Measurements from ENCODE around the gene KIF2A. TPM values are rescaled to one million over a fixed set of nuclear protein-coding genes. Genes with fewer than 3 reads are reported as not detected.
A peak's percentile ranks its signal among the peaks of the same experiment; 100 is the strongest.

Gene KIF2A
- total and polyA plus RNA-seq, 9 of the 15 experiments (the other 6 are each of a cell fraction or from before 2014, with no cell fraction given), result 42.6 to 126 (median 77.6) TPM

DNA sequence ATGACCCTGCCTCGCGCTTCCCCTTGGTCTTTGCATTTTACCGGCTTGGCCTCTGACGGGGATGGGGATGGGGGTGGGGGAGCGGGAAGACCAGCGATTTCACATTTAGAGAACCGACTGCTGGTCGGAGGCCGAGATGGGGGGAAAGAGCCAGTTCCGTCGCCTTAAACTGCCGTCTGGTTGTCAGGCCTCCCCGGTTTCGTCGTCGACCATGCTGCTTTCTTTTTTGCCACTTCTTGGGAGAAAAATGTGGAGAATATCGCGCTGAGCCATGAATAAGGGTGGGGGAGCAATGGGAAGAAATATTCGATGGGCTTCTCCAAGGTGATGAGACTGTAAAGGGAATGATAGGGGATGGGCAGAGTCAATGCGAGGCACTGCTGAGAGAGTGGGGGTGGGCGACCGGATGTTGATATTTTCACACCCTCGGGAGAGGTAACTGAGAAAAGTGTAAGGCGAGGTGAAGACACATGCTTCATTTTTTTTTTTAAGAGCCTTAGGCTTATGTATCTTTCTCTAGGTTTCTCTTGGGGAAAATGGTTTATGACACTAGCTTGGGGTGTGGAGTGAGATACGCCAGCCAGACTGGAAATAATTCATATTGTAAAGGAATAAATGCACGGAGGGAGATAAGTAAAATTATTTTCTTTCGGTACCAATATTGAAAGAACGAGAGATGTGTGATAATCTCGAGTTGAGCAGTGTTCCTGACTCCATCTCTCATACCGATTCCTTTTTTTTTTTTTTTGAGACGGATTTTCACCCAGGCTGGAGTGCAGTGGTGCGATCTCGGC lies 1.1 kb downstream of the KIF2A start (continued):
- TF ChIP-seq, protein P1, sequence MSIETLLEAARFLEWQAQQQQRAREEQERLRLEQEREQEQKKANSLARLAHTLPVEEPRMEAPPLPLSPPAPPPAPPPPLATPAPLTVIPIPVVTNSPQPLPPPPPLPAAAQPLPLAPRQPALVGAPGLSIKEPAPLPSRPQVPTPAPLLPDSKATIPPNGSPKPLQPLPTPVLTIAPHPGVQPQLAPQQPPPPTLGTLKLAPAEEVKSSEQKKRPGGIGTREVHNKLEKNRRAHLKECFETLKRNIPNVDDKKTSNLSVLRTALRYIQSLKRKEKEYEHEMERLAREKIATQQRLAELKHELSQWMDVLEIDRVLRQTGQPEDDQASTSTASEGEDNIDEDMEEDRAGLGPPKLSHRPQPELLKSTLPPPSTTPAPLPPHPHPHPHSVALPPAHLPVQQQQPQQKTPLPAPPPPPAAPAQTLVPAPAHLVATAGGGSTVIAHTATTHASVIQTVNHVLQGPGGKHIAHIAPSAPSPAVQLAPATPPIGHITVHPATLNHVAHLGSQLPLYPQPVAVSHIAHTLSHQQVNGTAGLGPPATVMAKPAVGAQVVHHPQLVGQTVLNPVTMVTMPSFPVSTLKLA (conservative IDR thresholded peaks at IDR 0.05), result peak in 1 of 2 experiments; percentile 53; a peak in 3 of 4 replicates
- TF ChIP-seq, protein P2, sequence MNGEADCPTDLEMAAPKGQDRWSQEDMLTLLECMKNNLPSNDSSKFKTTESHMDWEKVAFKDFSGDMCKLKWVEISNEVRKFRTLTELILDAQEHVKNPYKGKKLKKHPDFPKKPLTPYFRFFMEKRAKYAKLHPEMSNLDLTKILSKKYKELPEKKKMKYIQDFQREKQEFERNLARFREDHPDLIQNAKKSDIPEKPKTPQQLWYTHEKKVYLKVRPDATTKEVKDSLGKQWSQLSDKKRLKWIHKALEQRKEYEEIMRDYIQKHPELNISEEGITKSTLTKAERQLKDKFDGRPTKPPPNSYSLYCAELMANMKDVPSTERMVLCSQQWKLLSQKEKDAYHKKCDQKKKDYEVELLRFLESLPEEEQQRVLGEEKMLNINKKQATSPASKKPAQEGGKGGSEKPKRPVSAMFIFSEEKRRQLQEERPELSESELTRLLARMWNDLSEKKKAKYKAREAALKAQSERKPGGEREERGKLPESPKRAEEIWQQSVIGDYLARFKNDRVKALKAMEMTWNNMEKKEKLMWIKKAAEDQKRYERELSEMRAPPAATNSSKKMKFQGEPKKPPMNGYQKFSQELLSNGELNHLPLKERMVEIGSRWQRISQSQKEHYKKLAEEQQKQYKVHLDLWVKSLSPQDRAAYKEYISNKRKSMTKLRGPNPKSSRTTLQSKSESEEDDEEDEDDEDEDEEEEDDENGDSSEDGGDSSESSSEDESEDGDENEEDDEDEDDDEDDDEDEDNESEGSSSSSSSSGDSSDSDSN (IDR thresholded peaks at IDR 0.05; ENCODE audit: borderline replicate concordance in 1 of 2, low read depth in 2 of 2, low read length in 2 of 2), result 0 out of 4 replicates have a peak, but pooled peaks of 1 of the 2 experiments have one; percentile 59
- TF ChIP-seq BRD9 (IDR thresholded peaks at IDR 0.05; ENCODE audit: low read depth, partially characterized antibody) (no peak), TAF9B (IDR thresholded peaks at IDR 0.05; ENCODE audit: partially characterized antibody) (no peak), HDAC1 (IDR thresholded peaks at IDR 0.05) (peak in 1 of 2 experiments; percentile 78; a peak in 2 of 4 replicates), ZNF77 (CRISPR knock-in tag; IDR thresholded peaks at IDR 0.05) (no peak), NFIX (CRISPR knock-in tag; IDR thresholded peaks at IDR 0.05; ENCODE audit: low read depth) (no peak)
- TF ChIP-seq, protein P3, sequence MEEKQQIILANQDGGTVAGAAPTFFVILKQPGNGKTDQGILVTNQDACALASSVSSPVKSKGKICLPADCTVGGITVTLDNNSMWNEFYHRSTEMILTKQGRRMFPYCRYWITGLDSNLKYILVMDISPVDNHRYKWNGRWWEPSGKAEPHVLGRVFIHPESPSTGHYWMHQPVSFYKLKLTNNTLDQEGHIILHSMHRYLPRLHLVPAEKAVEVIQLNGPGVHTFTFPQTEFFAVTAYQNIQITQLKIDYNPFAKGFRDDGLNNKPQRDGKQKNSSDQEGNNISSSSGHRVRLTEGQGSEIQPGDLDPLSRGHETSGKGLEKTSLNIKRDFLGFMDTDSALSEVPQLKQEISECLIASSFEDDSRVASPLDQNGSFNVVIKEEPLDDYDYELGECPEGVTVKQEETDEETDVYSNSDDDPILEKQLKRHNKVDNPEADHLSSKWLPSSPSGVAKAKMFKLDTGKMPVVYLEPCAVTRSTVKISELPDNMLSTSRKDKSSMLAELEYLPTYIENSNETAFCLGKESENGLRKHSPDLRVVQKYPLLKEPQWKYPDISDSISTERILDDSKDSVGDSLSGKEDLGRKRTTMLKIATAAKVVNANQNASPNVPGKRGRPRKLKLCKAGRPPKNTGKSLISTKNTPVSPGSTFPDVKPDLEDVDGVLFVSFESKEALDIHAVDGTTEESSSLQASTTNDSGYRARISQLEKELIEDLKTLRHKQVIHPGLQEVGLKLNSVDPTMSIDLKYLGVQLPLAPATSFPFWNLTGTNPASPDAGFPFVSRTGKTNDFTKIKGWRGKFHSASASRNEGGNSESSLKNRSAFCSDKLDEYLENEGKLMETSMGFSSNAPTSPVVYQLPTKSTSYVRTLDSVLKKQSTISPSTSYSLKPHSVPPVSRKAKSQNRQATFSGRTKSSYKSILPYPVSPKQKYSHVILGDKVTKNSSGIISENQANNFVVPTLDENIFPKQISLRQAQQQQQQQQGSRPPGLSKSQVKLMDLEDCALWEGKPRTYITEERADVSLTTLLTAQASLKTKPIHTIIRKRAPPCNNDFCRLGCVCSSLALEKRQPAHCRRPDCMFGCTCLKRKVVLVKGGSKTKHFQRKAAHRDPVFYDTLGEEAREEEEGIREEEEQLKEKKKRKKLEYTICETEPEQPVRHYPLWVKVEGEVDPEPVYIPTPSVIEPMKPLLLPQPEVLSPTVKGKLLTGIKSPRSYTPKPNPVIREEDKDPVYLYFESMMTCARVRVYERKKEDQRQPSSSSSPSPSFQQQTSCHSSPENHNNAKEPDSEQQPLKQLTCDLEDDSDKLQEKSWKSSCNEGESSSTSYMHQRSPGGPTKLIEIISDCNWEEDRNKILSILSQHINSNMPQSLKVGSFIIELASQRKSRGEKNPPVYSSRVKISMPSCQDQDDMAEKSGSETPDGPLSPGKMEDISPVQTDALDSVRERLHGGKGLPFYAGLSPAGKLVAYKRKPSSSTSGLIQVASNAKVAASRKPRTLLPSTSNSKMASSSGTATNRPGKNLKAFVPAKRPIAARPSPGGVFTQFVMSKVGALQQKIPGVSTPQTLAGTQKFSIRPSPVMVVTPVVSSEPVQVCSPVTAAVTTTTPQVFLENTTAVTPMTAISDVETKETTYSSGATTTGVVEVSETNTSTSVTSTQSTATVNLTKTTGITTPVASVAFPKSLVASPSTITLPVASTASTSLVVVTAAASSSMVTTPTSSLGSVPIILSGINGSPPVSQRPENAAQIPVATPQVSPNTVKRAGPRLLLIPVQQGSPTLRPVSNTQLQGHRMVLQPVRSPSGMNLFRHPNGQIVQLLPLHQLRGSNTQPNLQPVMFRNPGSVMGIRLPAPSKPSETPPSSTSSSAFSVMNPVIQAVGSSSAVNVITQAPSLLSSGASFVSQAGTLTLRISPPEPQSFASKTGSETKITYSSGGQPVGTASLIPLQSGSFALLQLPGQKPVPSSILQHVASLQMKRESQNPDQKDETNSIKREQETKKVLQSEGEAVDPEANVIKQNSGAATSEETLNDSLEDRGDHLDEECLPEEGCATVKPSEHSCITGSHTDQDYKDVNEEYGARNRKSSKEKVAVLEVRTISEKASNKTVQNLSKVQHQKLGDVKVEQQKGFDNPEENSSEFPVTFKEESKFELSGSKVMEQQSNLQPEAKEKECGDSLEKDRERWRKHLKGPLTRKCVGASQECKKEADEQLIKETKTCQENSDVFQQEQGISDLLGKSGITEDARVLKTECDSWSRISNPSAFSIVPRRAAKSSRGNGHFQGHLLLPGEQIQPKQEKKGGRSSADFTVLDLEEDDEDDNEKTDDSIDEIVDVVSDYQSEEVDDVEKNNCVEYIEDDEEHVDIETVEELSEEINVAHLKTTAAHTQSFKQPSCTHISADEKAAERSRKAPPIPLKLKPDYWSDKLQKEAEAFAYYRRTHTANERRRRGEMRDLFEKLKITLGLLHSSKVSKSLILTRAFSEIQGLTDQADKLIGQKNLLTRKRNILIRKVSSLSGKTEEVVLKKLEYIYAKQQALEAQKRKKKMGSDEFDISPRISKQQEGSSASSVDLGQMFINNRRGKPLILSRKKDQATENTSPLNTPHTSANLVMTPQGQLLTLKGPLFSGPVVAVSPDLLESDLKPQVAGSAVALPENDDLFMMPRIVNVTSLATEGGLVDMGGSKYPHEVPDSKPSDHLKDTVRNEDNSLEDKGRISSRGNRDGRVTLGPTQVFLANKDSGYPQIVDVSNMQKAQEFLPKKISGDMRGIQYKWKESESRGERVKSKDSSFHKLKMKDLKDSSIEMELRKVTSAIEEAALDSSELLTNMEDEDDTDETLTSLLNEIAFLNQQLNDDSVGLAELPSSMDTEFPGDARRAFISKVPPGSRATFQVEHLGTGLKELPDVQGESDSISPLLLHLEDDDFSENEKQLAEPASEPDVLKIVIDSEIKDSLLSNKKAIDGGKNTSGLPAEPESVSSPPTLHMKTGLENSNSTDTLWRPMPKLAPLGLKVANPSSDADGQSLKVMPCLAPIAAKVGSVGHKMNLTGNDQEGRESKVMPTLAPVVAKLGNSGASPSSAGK (IDR thresholded peaks at IDR 0.05), result peak; percentile 73
